GM12892 (cell line): ENCODE measurements around the gene BHLHE23.

Source experiments
- POLR2A ChIP-seq: IDR thresholded peaks from 2 replicates; pipeline ENCODE4 v1.6.1; 2011; ENCODE audit warnings: low read depth, low read length, control low read depth
- POLR2AphosphoS5 ChIP-seq: IDR thresholded peaks from 2 replicates; pipeline ENCODE4 v1.6.1; 2011; ENCODE audit warnings: low read depth, low read length, control low read depth
- TAF1 ChIP-seq: IDR thresholded peaks from 2 replicates; pipeline ENCODE4 v1.6.1; 2011; ENCODE audit warnings: low read depth, mild to moderate bottlenecking, control low read depth, low read length, borderline replicate concordance

DNA sequence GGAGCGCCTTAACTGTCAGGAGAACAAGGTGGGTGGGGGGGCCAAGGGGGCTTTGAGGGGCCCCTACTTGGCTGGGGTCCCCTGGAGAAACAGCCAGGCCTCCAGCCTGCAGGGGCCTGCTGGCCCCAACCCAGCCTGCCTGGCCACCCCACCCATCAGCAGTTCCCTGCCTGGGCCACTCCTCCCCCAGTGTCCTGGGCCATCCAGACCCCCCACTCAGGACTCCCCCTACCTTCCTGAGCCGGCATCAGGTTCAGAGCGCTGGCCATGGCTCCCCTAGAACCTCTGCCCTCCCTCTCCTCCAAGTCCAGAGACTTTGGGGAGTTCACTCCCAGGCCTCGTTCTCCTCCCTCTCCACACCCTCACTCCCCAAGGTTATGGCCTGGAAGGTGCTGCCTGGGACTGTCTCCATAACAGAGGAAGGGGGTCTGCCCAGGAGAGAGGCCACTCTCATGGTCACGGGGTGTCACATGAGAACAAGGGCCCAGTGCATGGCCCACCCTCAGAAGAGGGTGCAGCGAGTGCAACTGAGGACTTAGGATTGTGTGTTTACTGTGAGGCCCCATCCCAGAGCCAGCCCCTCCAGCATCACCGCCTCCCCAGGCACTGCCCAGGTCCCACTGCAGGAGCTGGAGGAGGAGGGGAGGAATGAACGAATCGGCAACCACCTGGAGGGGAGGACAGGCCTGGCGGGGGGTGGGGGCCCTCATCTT is 48.2 kb downstream of the BHLHE23 start:
- TF ChIP-seq POLR2A (no peak), POLR2AphosphoS5 (no peak), TAF1 (no peak)
